Measurements from ENCODE around the gene SMC6.

The SMC6 gene

GRCh38 chr2:17620841-17621240, 132.8 kb downstream of the SMC6 start:
- no peak for TF ChIP-seq CTCF (IDR thresholded peaks at IDR 0.05; ENCODE audit: low read depth, low read length, missing control alignments)
- H3K4me3 ChIP-seq (ENCODE audit: low read depth, low read length) = no peak overlapping the region
- DNase-seq (ENCODE audit: low read depth) = no peak

- TF ChIP-seq CTCF (IDR thresholded peaks at IDR 0.05; ENCODE audit: low read depth, low read length, missing control alignments) = no peak
- no peak for DNase-seq (ENCODE audit: low read depth)
These were observed 133.3 kb downstream of the SMC6 start for GRCh38 chr2:17620280-17620679.

GRCh38 chr2:17617955-17618354, 135.7 kb downstream of the SMC6 start:
- no peak overlapping the region for H3K4me3 ChIP-seq (ENCODE audit: low read depth, low read length)
- DNase-seq (ENCODE audit: low read depth) = no peak
- no peak for TF ChIP-seq CTCF (IDR thresholded peaks at IDR 0.05; ENCODE audit: low read depth, low read length, missing control alignments)

More at GRCh38 chr2:17620280-17620679, 133.3 kb downstream of the SMC6 start:
- no peak overlapping the region for H3K4me3 ChIP-seq (ENCODE audit: low read depth, low read length)

- no peak overlapping the region for H3K4me3 ChIP-seq (ENCODE audit: low read depth, low read length)
- no peak for DNase-seq (ENCODE audit: low read depth)
- TF ChIP-seq CTCF (IDR thresholded peaks at IDR 0.05; ENCODE audit: low read depth, low read length, missing control alignments) = no peak
These were observed 136.1 kb downstream of the SMC6 start for GRCh38 chr2:17617516-17617915.

GRCh38 chr2:17616405-17616804, 137.2 kb downstream of the SMC6 start:
- no peak for TF ChIP-seq CTCF (IDR thresholded peaks at IDR 0.05; ENCODE audit: low read depth, low read length, missing control alignments)
- no peak overlapping the region for H3K4me3 ChIP-seq (ENCODE audit: low read depth, low read length)
- DNase-seq (ENCODE audit: low read depth) = no peak

- no peak overlapping the region for H3K4me3 ChIP-seq (ENCODE audit: low read depth, low read length)
- no peak for DNase-seq (ENCODE audit: low read depth)
- no peak for TF ChIP-seq CTCF (IDR thresholded peaks at IDR 0.05; ENCODE audit: low read depth, low read length, missing control alignments)
These were observed 137.8 kb downstream of the SMC6 start for GRCh38 chr2:17615728-17616351.

- H3K4me3 ChIP-seq (ENCODE audit: low read depth, low read length) = no peak overlapping the region
- no peak for DNase-seq (ENCODE audit: low read depth)
- no peak for TF ChIP-seq CTCF (IDR thresholded peaks at IDR 0.05; ENCODE audit: low read depth, low read length, missing control alignments)
These were observed 138.5 kb downstream of the SMC6 start for GRCh38 chr2:17615147-17615546.

Data from GM12864 (cell line).